HepG2 (cell line): ENCODE measurements around the gene ADAMTSL3. TPM values are rescaled to one million over a fixed set of nuclear protein-coding genes. Genes with fewer than 3 reads are reported as not detected.

ENCODE experiments used
- ATAC-seq: fragments of 200-7000 bp; cut with Tn5 transposase; 3 replicates; pipeline ENCODE4 v1.9.1; 2020; ENCODE audit warnings: mild to moderate bottlenecking, moderate library complexity
- BruUV-seq: library from RNA; stranded (reverse); fragments of 400-500 nt; replicated peaks from 2 replicates; lab custom pipeline; 2021; lab: Mats Ljungman, UMichigan
- CTCF ChIA-PET: fragments of 300-600 bp; formaldehyde crosslinking; extraction: SDS; loops from one replicate; lab custom pipeline; 2021; ENCODE audit warnings: low total read pairs, inconsistent platforms, low intra/inter-chr PET ratio; lab: Yijun Ruan, JAX
- POLR2A ChIA-PET: fragments of 350-600 bp; sonication (Branson Sonifier 250); formaldehyde crosslinking; loops from one replicate; lab custom pipeline; 2020; ENCODE audit warnings: antibody characterized with exemption, inconsistent platforms; lab: Yijun Ruan, JAX
- DNase-seq: peaks from one replicate; pipeline ENCODE4 v3.0.0-alpha.2; 2015; ENCODE audit warnings: low spot score
- FAIRE-seq: peaks from 3 replicates; lab custom pipeline; 2011; peaks lifted over from hg19 to GRCh38; lab: Jason Lieb, UNC
- H2AFZ ChIP-seq: one replicate; pipeline ENCODE4 v1.6.1; 2011; ENCODE audit warnings: low read length, inconsistent platforms
- H3K27ac ChIP-seq: fragments of 300-600 bp; 3 replicates; pipeline ENCODE4 v1.8.0; 2011; ENCODE audit warnings: mixed run types, mild to moderate bottlenecking, mixed read lengths, low read length, inconsistent platforms; ENCODE audit not compliant: insufficient read depth; ENCODE audit errors: extremely low read length
- H3K27me3 ChIP-seq, 2 experiments: fragments of 200-600 bp in 1 of 2; 2 replicates in 1 of 2; 3 replicates in 1 of 2; pipeline versions ENCODE4 v1.6.0 to v1.8.0; 2011; ENCODE audit warnings: low read length in 2 of 2, mild to moderate bottlenecking in 2 of 2, moderate library complexity in 2 of 2, inconsistent platforms in 1 of 2; ENCODE audit not compliant: insufficient read depth in 2 of 2, control insufficient read depth in 1 of 2
- H3K36me3 ChIP-seq, 2 experiments: fragments of 200-600 bp in 1 of 2; replicated peaks in 1 of 2; 2 replicates in 1 of 2; 3 replicates in 1 of 2; pipeline versions ENCODE4 v1.5.1 to v1.8.0; 2011; ENCODE audit warnings: low read length in 2 of 2, inconsistent platforms in 1 of 2; ENCODE audit not compliant: insufficient read depth in 2 of 2, control insufficient read depth in 1 of 2
- H3K4me1 ChIP-seq: 2 replicates; pipeline ENCODE4 v1.5.1; 2012; ENCODE audit warnings: low read length, inconsistent platforms; ENCODE audit not compliant: insufficient read depth
- H3K4me2 ChIP-seq: 2 replicates; pipeline ENCODE4 v1.6.0; 2011; ENCODE audit warnings: low read depth, low read length, inconsistent platforms
- H3K4me3 ChIP-seq, 3 experiments: fragments of 200-600 bp in 1 of 3; sonication (generic), shearing (Covaris generic) in 1 of 3; replicated peaks in 1 of 3; 2 replicates each; pipeline ENCODE4 v1.5.1; 2011 to 2016; ENCODE audit warnings: low read length in 3 of 3, inconsistent platforms in 2 of 3, low read depth in 2 of 3, mild to moderate bottlenecking in 2 of 3, control low read depth in 1 of 3, mixed read lengths in 1 of 3; ENCODE audit not compliant: insufficient read depth in 1 of 3
- H3K79me2 ChIP-seq: one replicate; pipeline ENCODE4 v1.6.1; 2011; ENCODE audit warnings: low read length, inconsistent platforms; ENCODE audit not compliant: insufficient read depth
- H3K9ac ChIP-seq: 2 replicates; pipeline ENCODE4 v1.6.0; 2011; ENCODE audit warnings: mild to moderate bottlenecking, low read depth, low read length, inconsistent platforms; ENCODE audit not compliant: insufficient read depth
- H3K9me3 ChIP-seq: 2 replicates; pipeline ENCODE4 v1.5.1; 2012; ENCODE audit warnings: mild to moderate bottlenecking, low read length
- H4K20me1 ChIP-seq: 2 replicates; pipeline ENCODE4 v1.6.0; 2011; ENCODE audit warnings: inconsistent platforms, mild to moderate bottlenecking, low read length, moderate library complexity; ENCODE audit not compliant: insufficient read depth
- ATF3 ChIP-seq: sonication (generic); formaldehyde crosslinking; IDR thresholded peaks from 2 replicates; pipeline ENCODE4 v1.4.0; 2020; ENCODE audit warnings: missing genetic modification reagents
- JARID2 ChIP-seq: sonication (generic); formaldehyde crosslinking; IDR thresholded peaks from 2 replicates; pipeline ENCODE4 v1.8.1; 2023; ENCODE audit warnings: missing genetic modification reagents, inconsistent platforms; ENCODE audit not compliant: insufficient replicate concordance
- MBD4 ChIP-seq: IDR thresholded peaks from 2 replicates; pipeline ENCODE4 v1.6.1; 2012; ENCODE audit warnings: low read length, inconsistent platforms, borderline replicate concordance
- MIXL1 ChIP-seq: IDR thresholded peaks from 2 replicates; pipeline ENCODE4 v1.6.1; 2016
- MLLT10 ChIP-seq: sonication (generic); formaldehyde crosslinking; IDR thresholded peaks from 2 replicates; pipeline ENCODE4 v1.4.0; 2020; ENCODE audit warnings: missing genetic modification reagents
- NFYC ChIP-seq: IDR thresholded peaks from 2 replicates; pipeline ENCODE4 v1.6.1; 2016; ENCODE audit warnings: missing genetic modification reagents, missing compliant biosample characterization
- POLR2G ChIP-seq: fragments of 200-400 bp; formaldehyde crosslinking; IDR thresholded peaks from 2 replicates; pipeline ENCODE4 v1.6.1; 2018; ENCODE audit warnings: mild to moderate bottlenecking, low read depth, low read length, moderate library complexity
- THAP11 ChIP-seq: IDR thresholded peaks from 2 replicates; pipeline ENCODE4 v1.6.1; 2016; ENCODE audit warnings: missing biosample characterization, missing genetic modification reagents
- ZBED4 ChIP-seq: sonication (generic); formaldehyde crosslinking; IDR thresholded peaks from 2 replicates; pipeline ENCODE4 v1.4.0; 2020; ENCODE audit warnings: missing genetic modification reagents, borderline replicate concordance
- ZIK1 ChIP-seq: sonication (generic); formaldehyde crosslinking; IDR thresholded peaks from 2 replicates; pipeline ENCODE4 v1.5.0; 2020; ENCODE audit warnings: mild to moderate bottlenecking, low read depth, missing genetic modification reagents, borderline replicate concordance
- ZNF160 ChIP-seq: sonication (generic); formaldehyde crosslinking; IDR thresholded peaks from 2 replicates; pipeline ENCODE4 v1.8.0; 2022; ENCODE audit warnings: mild to moderate bottlenecking, inconsistent platforms, missing genetic modification reagents
- ZNF562 ChIP-seq: sonication (generic); formaldehyde crosslinking; IDR thresholded peaks from 2 replicates; pipeline ENCODE4 v1.8.0; 2022; ENCODE audit warnings: missing genetic modification reagents, borderline replicate concordance
- ZNF615 ChIP-seq: sonication (generic); formaldehyde crosslinking; IDR thresholded peaks from 2 replicates; pipeline ENCODE4 v1.5.0; 2020; ENCODE audit warnings: mild to moderate bottlenecking, missing genetic modification reagents, borderline replicate concordance
- ZNF629 ChIP-seq: sonication (generic); formaldehyde crosslinking; conservative IDR thresholded peaks from 2 replicates; pipeline ENCODE4 v1.5.0; 2020; ENCODE audit warnings: missing genetic modification reagents
- ZNF703 ChIP-seq: sonication (generic); formaldehyde crosslinking; IDR thresholded peaks from 2 replicates; pipeline ENCODE4 v1.5.1; 2020; ENCODE audit warnings: missing genetic modification reagents, mild to moderate bottlenecking, moderate library complexity, borderline replicate concordance
- WGBS: methylation state at CpG from one replicate; pipeline ENCODE4 v1.1.6; 2017; ENCODE audit warnings: low lambda C conversion rate; 5-methylcytosine and 5-hydroxymethylcytosine counted together
- in situ Hi-C: cut with HindIII; loops from 2 replicates; pipeline ENCODE4 v1.10.0; 2017; ENCODE audit warnings: low pct_unique_long_range_greater_than_20kb; ENCODE audit not compliant: extremely low pct_ligation_motif_present
- intact Hi-C: fragments of 100-400 bp; cut with micrococcal nuclease; formaldehyde crosslinking; loops from one replicate; pipeline ENCODE4 v1.10.0; 2022; ENCODE audit not compliant: unreplicated experiment
- polyA plus RNA-seq, 8 experiments: library from polyadenylated mRNA; depleted of rRNA in 3 of 8; stranded (reverse) in 7 of 8; unstranded in 1 of 8; fragments of >200 nt; fragmentation: Illumina TruSeq in 4 of 8; extraction: Trizol in 4 of 8; gene quantifications; 2 replicates each; pipeline versions ENCODE4 v1.2.1 to v1.2.3, GENCODE V29; 2011 to 2016; ENCODE audit warnings: low read depth in 4 of 8, missing spikeins in 1 of 8, mixed read lengths in 1 of 8; ENCODE audit not compliant: insufficient read depth in 1 of 8
- total RNA-seq, 5 experiments: library from RNA; depleted of rRNA; stranded (reverse); fragments of >200 nt; fragmentation: Illumina TruSeq; extraction: Trizol; gene quantifications; 2 replicates each; pipeline ENCODE4 v1.2.3, GENCODE V29; 2016; ENCODE audit warnings: low read depth in 1 of 5
- TF ChIP-seq, protein P1 (sequence below): sonication (generic); formaldehyde crosslinking; IDR thresholded peaks from 2 replicates; pipeline ENCODE4 v1.4.0; 2020; ENCODE audit warnings: missing genetic modification reagents

Gene ADAMTSL3
- total and polyA plus RNA-seq, 2 of the 13 experiments (the other 11 are each of a cell fraction or from before 2014, with no cell fraction given) = 0.04 to 0.09 TPM

- TF ChIP-seq JARID2 (CRISPR knock-in tag) = no peak
- no peak for TF ChIP-seq MBD4
- no peak for TF ChIP-seq MIXL1 (CRISPR knock-in tag)
- TF ChIP-seq ZNF629 (CRISPR knock-in tag) = no peak
- TF ChIP-seq ZNF562 (CRISPR knock-in tag) = no peak
- TF ChIP-seq ZBED4 (CRISPR knock-in tag) = no peak
- no peak for TF ChIP-seq ZNF615
- no peak for TF ChIP-seq MLLT10 (CRISPR knock-in tag)
- no peak for TF ChIP-seq THAP11 (CRISPR knock-in tag)
These were observed 352.5 kb downstream of the ADAMTSL3 start (continued) for GRCh38 chr15:84006421-84006820.

DNA sequence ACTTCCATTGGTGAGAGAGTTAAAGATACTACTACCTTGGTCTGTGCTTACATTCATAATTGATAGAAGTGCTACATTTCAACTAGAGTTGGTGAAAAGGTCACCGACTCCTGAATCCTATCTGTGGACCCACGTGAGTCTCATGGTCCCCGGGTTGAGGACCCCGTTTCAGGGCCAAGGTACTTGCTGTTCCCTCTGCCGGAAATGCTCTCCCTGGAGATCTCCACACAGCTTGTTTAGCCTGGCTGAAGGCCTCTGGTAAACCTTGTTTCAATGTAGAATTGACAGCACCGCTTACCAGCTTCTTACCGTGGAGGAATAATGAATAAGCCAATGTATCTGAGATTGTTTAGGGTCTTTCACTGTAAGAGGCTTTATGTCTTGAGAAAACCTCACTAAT lies 355.7 kb downstream of the ADAMTSL3 start:
- Histone ChIP-seq H3K79me2 (no peaks in the 10 kb centered on the region), H3K9me3 (no peaks in the 10 kb centered on the region), H3K36me3 (no peaks in the 10 kb centered on the region), H3K9ac (no peak overlapping the region), H3K27me3 (no peaks in the 10 kb centered on the region; a peak in 1 of 5 replicates), H3K4me3 (no peak overlapping the region), H3K4me2 (no peak overlapping the region), H3K27ac (no peak overlapping the region), H3K4me1 (no peaks in the 10 kb centered on the region), H2AFZ (no peak overlapping the region), H4K20me1 (no peaks in the 10 kb centered on the region)
- TF ChIP-seq, protein P1, sequence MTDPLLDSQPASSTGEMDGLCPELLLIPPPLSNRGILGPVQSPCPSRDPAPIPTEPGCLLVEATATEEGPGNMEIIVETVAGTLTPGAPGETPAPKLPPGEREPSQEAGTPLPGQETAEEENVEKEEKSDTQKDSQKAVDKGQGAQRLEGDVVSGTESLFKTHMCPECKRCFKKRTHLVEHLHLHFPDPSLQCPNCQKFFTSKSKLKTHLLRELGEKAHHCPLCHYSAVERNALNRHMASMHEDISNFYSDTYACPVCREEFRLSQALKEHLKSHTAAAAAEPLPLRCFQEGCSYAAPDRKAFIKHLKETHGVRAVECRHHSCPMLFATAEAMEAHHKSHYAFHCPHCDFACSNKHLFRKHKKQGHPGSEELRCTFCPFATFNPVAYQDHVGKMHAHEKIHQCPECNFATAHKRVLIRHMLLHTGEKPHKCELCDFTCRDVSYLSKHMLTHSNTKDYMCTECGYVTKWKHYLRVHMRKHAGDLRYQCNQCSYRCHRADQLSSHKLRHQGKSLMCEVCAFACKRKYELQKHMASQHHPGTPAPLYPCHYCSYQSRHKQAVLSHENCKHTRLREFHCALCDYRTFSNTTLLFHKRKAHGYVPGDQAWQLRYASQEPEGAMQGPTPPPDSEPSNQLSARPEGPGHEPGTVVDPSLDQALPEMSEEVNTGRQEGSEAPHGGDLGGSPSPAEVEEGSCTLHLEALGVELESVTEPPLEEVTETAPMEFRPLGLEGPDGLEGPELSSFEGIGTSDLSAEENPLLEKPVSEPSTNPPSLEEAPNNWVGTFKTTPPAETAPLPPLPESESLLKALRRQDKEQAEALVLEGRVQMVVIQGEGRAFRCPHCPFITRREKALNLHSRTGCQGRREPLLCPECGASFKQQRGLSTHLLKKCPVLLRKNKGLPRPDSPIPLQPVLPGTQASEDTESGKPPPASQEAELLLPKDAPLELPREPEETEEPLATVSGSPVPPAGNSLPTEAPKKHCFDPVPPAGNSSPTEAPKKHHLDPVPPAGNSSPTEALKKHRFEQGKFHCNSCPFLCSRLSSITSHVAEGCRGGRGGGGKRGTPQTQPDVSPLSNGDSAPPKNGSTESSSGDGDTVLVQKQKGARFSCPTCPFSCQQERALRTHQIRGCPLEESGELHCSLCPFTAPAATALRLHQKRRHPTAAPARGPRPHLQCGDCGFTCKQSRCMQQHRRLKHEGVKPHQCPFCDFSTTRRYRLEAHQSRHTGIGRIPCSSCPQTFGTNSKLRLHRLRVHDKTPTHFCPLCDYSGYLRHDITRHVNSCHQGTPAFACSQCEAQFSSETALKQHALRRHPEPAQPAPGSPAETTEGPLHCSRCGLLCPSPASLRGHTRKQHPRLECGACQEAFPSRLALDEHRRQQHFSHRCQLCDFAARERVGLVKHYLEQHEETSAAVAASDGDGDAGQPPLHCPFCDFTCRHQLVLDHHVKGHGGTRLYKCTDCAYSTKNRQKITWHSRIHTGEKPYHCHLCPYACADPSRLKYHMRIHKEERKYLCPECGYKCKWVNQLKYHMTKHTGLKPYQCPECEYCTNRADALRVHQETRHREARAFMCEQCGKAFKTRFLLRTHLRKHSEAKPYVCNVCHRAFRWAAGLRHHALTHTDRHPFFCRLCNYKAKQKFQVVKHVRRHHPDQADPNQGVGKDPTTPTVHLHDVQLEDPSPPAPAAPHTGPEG = no peak
- no peak for TF ChIP-seq ZIK1 (CRISPR knock-in tag)
- TF ChIP-seq ATF3 = no peak
- no peak for TF ChIP-seq ZNF160
- no peak for TF ChIP-seq POLR2G
- TF ChIP-seq ZNF703 (CRISPR knock-in tag) = no peak
- no peak for TF ChIP-seq NFYC (CRISPR knock-in tag)
- CTCF ChIA-PET = no interaction called here
- no peak for FAIRE-seq
- 0% methylated on average over 3 of the region's 7 CpGs for WGBS
- no peak for ATAC-seq
- POLR2A ChIA-PET = no interaction called here
- no TSS peak for BruUV-seq
- intact Hi-C loops = no loop called here
- in situ Hi-C loops = no loop called here
- DNase-seq = no peak
